ENCODE measurements around the gene MYL12A. TPM values are rescaled to one million over a fixed set of nuclear protein-coding genes. Genes with fewer than 3 reads are reported as not detected.

MYL12A gene
- total RNA-seq, 1 experiment from 2014 or later = 230 TPM

- Mint-ChIP-seq H3K27me3 (ENCODE audit: low read depth) (no peaks in the 10 kb centered on the region), H3K27ac (peak within 1 kb of the TSS; percentile 99), H3K36me3 (peaks cover 14% of the 10 kb centered on the region), H3K9me3 (no peaks in the 10 kb centered on the region), H3K4me1 (peaks cover 42% of the 10 kb centered on the region), H3K4me3 (peak within 1 kb of the TSS; percentile 86)
- POLR2A ChIA-PET = interaction anchor here (1.1 to 1.5 kb wide), 4 partner anchors 14 to 342 kb away, joined by 3 to 5 read pairs (median 4); no protein-coding TSS in a partner anchor
- ATAC-seq (peak; percentile 72), DNase-seq (ENCODE audit: low spot score) (peak; percentile 78)
- CTCF ChIA-PET = no interaction called here
- 0 out of 2 replicates have a peak, but pooled peaks have one; percentile 41 for TF ChIP-seq CREM (CRISPR knock-in tag; IDR thresholded peaks at IDR 0.05)
- no peak for TF ChIP-seq NFYB (CRISPR knock-in tag; conservative IDR thresholded peaks at IDR 0.05; ENCODE audit: low read depth)
- TF ChIP-seq FOXJ3 (CRISPR knock-in tag; IDR thresholded peaks at IDR 0.05; ENCODE audit: borderline replicate concordance) = no peak
- no peak for TF ChIP-seq SMAD4 (CRISPR knock-in tag; IDR thresholded peaks at IDR 0.05)
- no peak for TF ChIP-seq NFE2L1 (CRISPR knock-in tag; IDR thresholded peaks at IDR 0.05)
- TF ChIP-seq ELF4 (CRISPR knock-in tag; IDR thresholded peaks at IDR 0.05; ENCODE audit: low read depth) = peak; percentile 31; the same call in 1 of the 2 replicates
- no peak for TF ChIP-seq CDX4 (CRISPR knock-in tag; IDR thresholded peaks at IDR 0.05; ENCODE audit: borderline replicate concordance)
- no peak for TF ChIP-seq USF2 (CRISPR knock-in tag; IDR thresholded peaks at IDR 0.05)
- no peak for TF ChIP-seq EMX1 (CRISPR knock-in tag; IDR thresholded peaks at IDR 0.05)
- TF ChIP-seq E2F4 (CRISPR knock-in tag; IDR thresholded peaks at IDR 0.05; ENCODE audit: borderline replicate concordance, low read depth) = no peak
- no peak for TF ChIP-seq CREB1 (CRISPR knock-in tag; IDR thresholded peaks at IDR 0.05)
- TF ChIP-seq TEAD4 (CRISPR knock-in tag; IDR thresholded peaks at IDR 0.05) = peak; percentile 96
- no peak for TF ChIP-seq HMGA2 (CRISPR knock-in tag; IDR thresholded peaks at IDR 0.05)
- no peak; the same call in 1 of the 2 replicates for TF ChIP-seq MYBL2 (CRISPR knock-in tag; IDR thresholded peaks at IDR 0.05)
- 0 out of 2 replicates have a peak, but pooled peaks have one; percentile 44 for TF ChIP-seq IRF1 (CRISPR knock-in tag; IDR thresholded peaks at IDR 0.05)
- peak; percentile 67 for TF ChIP-seq E2F5 (CRISPR knock-in tag; IDR thresholded peaks at IDR 0.05)
- TF ChIP-seq MAX (CRISPR knock-in tag; IDR thresholded peaks at IDR 0.05) = peak; percentile 28; the same call in 1 of the 2 replicates
- no peak for TF ChIP-seq RELA (CRISPR knock-in tag; IDR thresholded peaks at IDR 0.05; ENCODE audit: borderline replicate concordance)
- no peak for TF ChIP-seq ZNF532 (CRISPR knock-in tag; IDR thresholded peaks at IDR 0.05; ENCODE audit: borderline replicate concordance)
- no peak for TF ChIP-seq AFF4 (CRISPR knock-in tag; IDR thresholded peaks at IDR 0.05; ENCODE audit: borderline replicate concordance)
- no peak for TF ChIP-seq MLX (CRISPR knock-in tag; IDR thresholded peaks at IDR 0.05)
- peak; percentile 46; the same call in 1 of the 2 replicates for TF ChIP-seq GABPB1 (CRISPR knock-in tag; IDR thresholded peaks at IDR 0.05)
- peak; percentile 56; the same call in 1 of the 2 replicates for TF ChIP-seq SP1 (CRISPR knock-in tag; conservative IDR thresholded peaks at IDR 0.05)
Observed at GRCh38 chr18:3261373-3262233, 14.0 kb downstream of the MYL12A start, which contains the start of gene MYL12B. Gene MYL12B (plus strand): TSS chr18:3262133. CDS start chr18:3272899, 10,766 bp downstream.
